Measurements from ENCODE around the gene CENPA. TPM values are rescaled to one million over a fixed set of nuclear protein-coding genes. Genes with fewer than 3 reads are reported as not detected.
"Not testable (repeated sequence)": the region's sequence is repeated elsewhere in the genome, so short reads cannot be mapped to it uniquely, and the experiment has no call there.

The CENPA gene
- polyA plus RNA-seq, 1 of the 3 experiments (the other 2 are of a cell fraction), result 19.5 TPM

DNA sequence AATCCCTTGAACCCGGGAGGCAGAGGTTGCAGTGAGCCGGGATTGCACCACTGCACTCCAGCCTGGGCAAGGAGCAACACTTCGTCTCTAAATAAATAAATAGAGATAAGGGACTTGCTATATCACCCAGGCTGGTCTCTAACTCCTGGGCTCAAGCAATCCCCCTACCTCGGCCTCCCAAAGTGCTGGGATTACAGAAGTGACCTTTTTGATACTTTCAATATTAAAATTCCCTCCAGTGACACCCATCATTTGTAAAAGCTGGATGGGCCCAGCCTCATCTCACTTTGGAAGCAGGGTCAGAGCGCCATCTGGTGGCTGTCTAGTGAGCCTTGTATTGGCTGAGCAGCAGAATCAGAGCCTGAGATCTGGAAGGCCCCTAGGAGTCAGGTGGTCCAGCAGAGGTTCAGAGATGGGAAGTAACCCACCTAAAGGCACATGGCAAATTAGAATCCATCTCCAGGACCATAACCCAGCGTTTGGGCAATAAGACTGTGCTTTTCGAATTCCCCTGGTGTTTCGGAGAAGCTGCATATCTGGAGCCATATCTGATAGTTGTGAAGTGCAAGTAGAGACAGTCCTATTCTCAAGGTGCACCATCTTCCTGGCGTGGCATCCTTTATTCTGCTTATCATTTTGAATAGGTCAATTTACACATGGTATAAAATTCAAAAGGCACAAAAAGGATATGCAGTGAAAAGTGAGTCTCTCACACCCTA is 40.1 kb upstream of the CENPA start (continued):
- TF ChIP-seq REST (IDR thresholded peaks at IDR 0.05; ENCODE audit: low read depth, low read length), result peak; percentile 48; the same call in 1 of the 2 replicates
- no peak for TF ChIP-seq RCOR1 (IDR thresholded peaks at IDR 0.05; ENCODE audit: low read length)
- peak; percentile 25 for TF ChIP-seq CHD2 (IDR thresholded peaks at IDR 0.05; ENCODE audit: low read length, partially characterized antibody)
- TF ChIP-seq EP300 (IDR thresholded peaks at IDR 0.05; ENCODE audit: borderline replicate concordance in 1 of 2, low read depth in 1 of 2, low read length in 1 of 2), result no peak
- no peak for TF ChIP-seq YY1 (IDR thresholded peaks at IDR 0.05; ENCODE audit: low read depth)
- TF ChIP-seq, protein P1, sequence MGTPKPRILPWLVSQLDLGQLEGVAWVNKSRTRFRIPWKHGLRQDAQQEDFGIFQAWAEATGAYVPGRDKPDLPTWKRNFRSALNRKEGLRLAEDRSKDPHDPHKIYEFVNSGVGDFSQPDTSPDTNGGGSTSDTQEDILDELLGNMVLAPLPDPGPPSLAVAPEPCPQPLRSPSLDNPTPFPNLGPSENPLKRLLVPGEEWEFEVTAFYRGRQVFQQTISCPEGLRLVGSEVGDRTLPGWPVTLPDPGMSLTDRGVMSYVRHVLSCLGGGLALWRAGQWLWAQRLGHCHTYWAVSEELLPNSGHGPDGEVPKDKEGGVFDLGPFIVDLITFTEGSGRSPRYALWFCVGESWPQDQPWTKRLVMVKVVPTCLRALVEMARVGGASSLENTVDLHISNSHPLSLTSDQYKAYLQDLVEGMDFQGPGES (IDR thresholded peaks at IDR 0.05; ENCODE audit: low read depth, low read length), result no peak

- CTCF ChIA-PET, result interaction anchor here (0.8 to 22.3 kb wide), 16 partner anchors 10 to 274 kb away, joined by 3 to 944 read pairs (median 10); no protein-coding TSS in a partner anchor
- Histone ChIP-seq H3K4me2 (no peak overlapping the region), H3F3A (replicated peaks; ENCODE audit: insufficient read depth) (no peaks in the 10 kb centered on the region), H4K20me1 (ENCODE audit: insufficient read depth) (no peaks in the 10 kb centered on the region), H3K9me2 (no peaks in the 10 kb centered on the region), H3K9me3 (no peaks in the 10 kb centered on the region), H3K4me1 (ENCODE audit: control insufficient read depth in 1 of 2, insufficient read depth in 2 of 2, low read depth in 1 of 2, low read length in 1 of 2) (peaks cover 0 to 3% of the 10 kb centered on the region in 2 experiments; a peak in 1 of 4 replicates), H3K9ac (no peak overlapping the region), H3K4me3 (ENCODE audit: low read depth in 2 of 2, low read length in 1 of 2) (no peak overlapping the region), H3K27ac (ENCODE audit: low read depth in 2 of 2, low read length in 1 of 2) (no peak overlapping the region), H3K27me3 (ENCODE audit: insufficient read depth) (no peaks in the 10 kb centered on the region), H3K79me2 (ENCODE audit: insufficient read depth) (no peaks in the 10 kb centered on the region), H2AFZ (ENCODE audit: low read depth) (no peak overlapping the region), H3K36me3 (replicated peaks in 1 of 2; ENCODE audit: control insufficient read depth in 1 of 2, insufficient read depth in 2 of 2, low read length in 1 of 2) (no peaks in the 10 kb centered on the region)
- TF ChIP-seq EZH2phosphoT487 (IDR thresholded peaks at IDR 0.05; ENCODE audit: borderline replicate concordance, low read depth) (no peak), MXI1 (IDR thresholded peaks at IDR 0.05; ENCODE audit: low read depth, low read length) (no peak), RXRA (IDR thresholded peaks at IDR 0.05; ENCODE audit: borderline replicate concordance, low read depth) (no peak), RAD21 (IDR thresholded peaks at IDR 0.05; ENCODE audit: low read length) (no peak), ELF1 (IDR thresholded peaks at IDR 0.05) (no peak), YY1 (IDR thresholded peaks at IDR 0.05; ENCODE audit: low read depth) (no peak), SIN3A (IDR thresholded peaks at IDR 0.05; ENCODE audit: borderline replicate concordance, low read depth, low read length) (no peak), CHD2 (IDR thresholded peaks at IDR 0.05; ENCODE audit: low read length, partially characterized antibody) (no peak), PBX3 (IDR thresholded peaks at IDR 0.05) (no peak), GATA2 (CRISPR knock-in tag; IDR thresholded peaks at IDR 0.05) (no peak), TCF12 (IDR thresholded peaks at IDR 0.05) (no peak), FOXM1 (IDR thresholded peaks at IDR 0.05; ENCODE audit: low read depth) (no peak), MAX (IDR thresholded peaks at IDR 0.05; ENCODE audit: low read depth) (no peak)
- POLR2A ChIA-PET, result no interaction called here
- 63% methylated on average over 3 of the region's 3 CpGs for WGBS (ENCODE audit: low lambda C conversion rate)
- DNase-seq, result no peak
Measured at GRCh38 chr2:26746934-26747333, 38.9 kb upstream of the CENPA start.

DNA sequence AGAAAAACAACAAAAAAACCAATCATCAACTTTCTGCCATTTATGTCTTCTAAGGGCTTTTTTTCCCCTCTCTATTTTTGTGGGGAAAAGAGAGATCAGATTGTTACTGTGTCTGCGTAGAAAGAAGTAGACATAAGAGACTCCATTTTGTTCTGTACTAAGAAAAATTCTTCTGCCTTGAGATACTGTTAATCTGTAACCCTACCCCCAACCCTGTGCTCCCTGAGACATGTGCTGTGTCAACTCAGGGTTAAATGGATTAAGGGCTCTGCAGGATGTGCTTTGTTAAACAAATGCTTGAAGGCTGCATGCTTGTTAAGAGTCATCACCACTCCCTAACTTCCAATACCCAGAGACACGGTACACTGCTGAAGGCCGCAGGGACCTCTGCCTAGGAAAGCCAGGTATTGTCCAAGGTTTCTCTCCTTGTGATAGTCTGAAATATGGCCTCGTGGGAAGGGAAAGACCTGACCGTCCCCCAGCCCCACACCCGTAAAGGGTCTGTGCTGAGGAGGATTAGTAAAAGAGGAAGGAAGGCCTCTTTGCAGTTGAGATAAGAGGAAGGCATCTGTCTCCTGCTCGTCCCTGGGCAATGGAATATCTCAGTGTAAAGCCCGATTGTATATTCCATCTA is 36.0 kb upstream of the CENPA start:
- H3K9me2 ChIP-seq; H3K4me2 ChIP-seq; H3F3A ChIP-seq (replicated peaks; ENCODE audit: insufficient read depth); H3K4me3 ChIP-seq (ENCODE audit: low read depth in 2 of 2, low read length in 1 of 2); H3K9ac ChIP-seq; POLR2A ChIA-PET; DNase-seq; H3K27me3 ChIP-seq (ENCODE audit: insufficient read depth); H3K9me3 ChIP-seq; H3K36me3 ChIP-seq (replicated peaks in 1 of 2; ENCODE audit: control insufficient read depth in 1 of 2, insufficient read depth in 2 of 2, low read length in 1 of 2); H4K20me1 ChIP-seq (ENCODE audit: insufficient read depth); H3K79me2 ChIP-seq (ENCODE audit: insufficient read depth): not testable (repeated sequence)
- 0 out of 4 replicates have a peak overlapping the region, but pooled peaks of 1 of the 2 experiments have one; percentile 29 for H3K27ac ChIP-seq (ENCODE audit: low read depth in 2 of 2, low read length in 1 of 2)
- 64% methylated on average over 8 of the region's 8 CpGs for WGBS (ENCODE audit: low lambda C conversion rate)
- peaks cover 0 to 15% of the 10 kb centered on the region in 2 experiments; a peak in 1 of 4 replicates for H3K4me1 ChIP-seq (ENCODE audit: control insufficient read depth in 1 of 2, insufficient read depth in 2 of 2, low read depth in 1 of 2, low read length in 1 of 2)
- peak overlapping the region; percentile 25; the same call in 1 of the 2 replicates for H2AFZ ChIP-seq (ENCODE audit: low read depth)
- CTCF ChIA-PET, result interaction anchor here (0.9 to 22.3 kb wide), 4 partner anchors 20 to 171 kb away, joined by 3 to 944 read pairs (median 82); no protein-coding TSS in a partner anchor

Data from SK-N-SH (cell line).